NCI-H146 (cell line): ENCODE results near the gene STUB1.
A peak's percentile ranks its signal among the peaks of the same experiment; 100 is the strongest.

Source experiments
- DNase-seq: peaks from one replicate; lab custom pipeline; 2025; lab: John Stamatoyannopoulos, UW

Gene STUB1

DNA sequence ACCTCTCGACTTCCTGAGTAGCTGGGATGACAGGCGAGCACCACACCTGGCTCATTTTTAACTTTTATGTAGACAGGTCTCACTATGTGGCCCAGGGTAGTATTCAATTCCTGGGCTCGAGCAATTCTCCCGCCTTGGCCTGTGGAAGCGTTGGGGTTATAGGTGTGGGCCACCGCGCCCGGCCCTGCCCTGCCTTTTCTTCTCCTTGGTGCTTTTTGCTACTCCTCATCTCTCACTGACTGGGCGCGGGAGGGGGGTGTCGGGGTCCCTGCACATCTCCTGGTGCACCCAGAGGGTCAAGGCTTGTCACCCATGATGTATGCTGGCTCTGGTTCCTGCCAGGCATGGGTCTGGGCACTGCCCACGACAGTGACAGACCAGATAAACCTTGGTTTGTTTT lies 35.7 kb upstream of the STUB1 start:
- no peak for DNase-seq

- DNase-seq = no peak
Measured at GRCh38 chr16:645852-646678, 34.1 kb upstream of the STUB1 start.

GRCh38 chr16:646679-647172 lies 33.5 kb upstream of the STUB1 start:
- DNase-seq = no peak

- DNase-seq = no peak
Measured at GRCh38 chr16:647173-647902, 32.9 kb upstream of the STUB1 start.

- peak; percentile 51 for DNase-seq
Measured at GRCh38 chr16:648071-648780, 32.0 kb upstream of the STUB1 start.

DNA sequence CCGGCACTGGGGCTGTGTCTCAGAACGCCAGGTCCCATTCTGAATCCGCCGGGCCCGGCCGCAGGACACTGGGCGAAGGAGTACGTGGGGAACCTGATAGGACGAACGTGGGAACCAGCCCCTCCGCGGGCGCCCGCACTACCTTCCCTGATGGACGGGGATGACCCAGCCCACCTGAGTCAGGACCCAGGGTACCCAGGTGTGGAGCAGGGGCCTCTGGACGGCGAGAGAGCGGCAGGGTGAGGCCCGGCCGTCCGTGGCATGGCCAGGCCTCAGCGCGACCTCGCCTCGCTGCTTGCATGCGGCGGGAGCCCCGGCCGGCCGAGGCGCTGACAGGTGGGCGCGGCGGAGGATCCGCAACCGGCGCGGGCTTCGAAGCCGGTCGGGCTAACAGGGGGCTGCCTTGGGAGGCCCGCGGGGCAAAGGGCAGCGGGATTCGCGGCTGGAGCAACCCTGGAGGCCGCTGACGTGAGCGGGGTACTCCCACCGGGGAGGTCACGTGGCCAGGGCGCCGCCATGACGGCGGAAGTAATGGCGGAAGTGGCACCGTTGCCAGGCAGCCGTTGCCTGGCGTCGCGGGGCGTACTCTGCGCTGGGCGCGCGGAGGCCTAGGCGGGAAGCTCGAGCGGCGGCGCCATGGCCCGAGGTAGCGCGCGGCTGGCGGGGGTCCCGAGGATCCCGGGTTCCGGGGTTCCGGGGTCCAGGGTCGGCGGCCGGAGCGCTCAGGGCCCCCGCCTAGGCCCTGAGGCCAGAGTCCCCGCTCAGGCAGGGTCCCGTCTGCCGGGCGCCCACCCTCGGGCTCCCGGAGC lies 31.2 kb upstream of the STUB1 start, which contains the start of gene WDR90:
Gene WDR90, plus strand, starts transcription at position 585 of the 809 bp plus-strand sequence. Its CDS starts 52 bp downstream, at position 637.
- peak; percentile 94 for DNase-seq

DNA sequence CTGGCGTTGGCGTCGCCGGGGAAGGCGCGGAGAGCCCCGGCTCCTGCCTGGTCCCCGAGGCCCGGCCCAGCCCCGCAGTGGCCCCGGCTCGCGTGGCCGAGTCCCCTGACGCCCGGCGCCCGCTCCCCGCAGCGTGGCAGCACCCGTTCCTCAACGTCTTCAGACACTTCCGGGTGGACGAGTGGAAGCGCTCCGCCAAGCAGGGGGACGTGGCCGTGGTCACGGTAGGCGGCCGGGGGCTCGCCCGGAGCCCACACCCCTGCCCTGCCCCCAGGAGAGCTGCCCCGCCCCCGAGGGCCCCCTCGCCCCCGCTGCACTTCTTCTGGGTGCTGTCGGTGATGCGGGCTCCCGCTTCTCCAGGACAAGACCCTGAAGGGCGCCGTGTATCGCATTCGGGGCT lies 30.6 kb upstream of the STUB1 start:
- peak; percentile 37 for DNase-seq

GRCh38 chr16:651844-652243 lies 28.4 kb upstream of the STUB1 start:
- DNase-seq = no peak

DNA sequence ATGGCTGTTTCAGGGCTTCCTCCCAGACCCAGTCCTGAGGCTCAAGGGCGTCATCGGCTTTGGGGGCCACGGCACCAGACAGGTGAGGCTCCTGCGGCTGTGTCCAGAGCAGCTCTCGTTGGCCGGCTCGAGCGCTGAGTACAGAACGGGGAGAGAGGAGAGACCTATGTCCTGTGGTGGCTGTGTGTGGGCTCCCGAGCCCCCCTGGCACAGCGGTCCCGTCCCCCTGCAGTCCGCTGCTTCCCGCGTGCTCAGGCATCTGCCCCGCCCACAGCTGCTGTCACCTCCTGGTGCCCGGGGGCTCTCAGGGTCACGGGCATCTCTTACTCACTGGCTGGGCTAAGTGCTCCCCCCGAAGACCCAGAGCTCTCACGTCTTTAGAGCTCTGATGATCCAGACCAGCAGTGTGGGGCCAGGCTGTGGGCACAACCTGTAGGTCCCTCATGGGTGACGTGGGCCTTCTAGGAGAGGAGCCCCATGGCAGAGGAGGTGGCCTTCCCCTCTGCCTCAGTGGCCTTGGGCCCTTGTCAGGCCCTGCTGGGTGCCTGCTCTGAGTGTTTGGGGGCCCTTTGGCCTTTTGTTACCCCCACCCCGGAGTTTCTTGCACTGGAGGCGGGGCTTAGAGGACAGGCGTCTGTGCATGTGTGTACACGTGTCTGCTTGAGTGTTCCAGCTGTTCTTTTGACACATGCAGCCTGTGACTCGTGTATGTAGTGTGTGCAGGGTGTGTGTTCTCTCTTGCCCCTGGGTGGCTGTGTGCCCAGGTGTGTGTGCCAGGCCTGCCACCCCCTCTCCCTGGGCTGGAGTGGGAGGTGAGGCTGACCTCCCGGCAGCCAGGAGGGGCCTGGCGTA lies 27.5 kb upstream of the STUB1 start:
- DNase-seq = no peak

DNA sequence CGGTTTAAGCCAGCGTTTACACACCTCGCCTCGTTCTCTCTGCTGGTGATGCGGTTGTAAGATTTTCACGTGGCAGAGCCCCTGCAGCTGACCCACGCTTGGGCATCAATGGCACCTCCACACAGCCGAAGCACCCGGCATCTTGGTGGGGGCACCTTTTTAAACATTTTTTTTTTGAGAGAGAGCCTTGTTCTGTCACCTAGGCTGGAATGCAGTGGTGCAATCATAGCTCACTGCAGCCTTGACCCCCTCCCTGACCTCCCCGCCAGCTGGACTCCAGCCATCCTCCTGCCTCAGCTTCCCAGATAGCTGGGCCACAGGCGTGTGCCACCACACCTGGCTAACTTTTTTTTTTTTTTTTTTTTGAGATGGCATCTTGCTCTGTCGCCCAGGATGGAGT lies 26.2 kb upstream of the STUB1 start:
- no peak for DNase-seq

DNA sequence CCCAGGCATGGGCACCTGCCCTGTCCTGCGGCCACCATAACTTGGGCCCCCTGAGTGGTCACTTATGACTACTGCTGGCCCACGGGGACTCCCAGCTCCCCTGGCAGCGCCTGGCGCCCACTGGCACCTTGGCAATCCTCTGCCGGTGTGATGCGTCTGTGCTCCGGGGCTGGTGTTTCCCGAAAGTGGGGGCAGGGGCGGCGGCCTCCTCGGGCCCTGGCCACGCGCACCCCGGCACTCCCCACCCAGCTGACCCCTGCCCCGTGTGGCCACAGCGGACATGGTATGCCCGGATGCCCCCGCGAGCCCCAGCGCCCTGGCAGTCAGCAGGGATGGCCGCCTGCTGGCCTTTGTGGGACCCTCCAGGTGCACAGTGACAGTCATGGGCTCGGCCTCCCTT lies 22.7 kb upstream of the STUB1 start:
- DNase-seq = no peak

DNA sequence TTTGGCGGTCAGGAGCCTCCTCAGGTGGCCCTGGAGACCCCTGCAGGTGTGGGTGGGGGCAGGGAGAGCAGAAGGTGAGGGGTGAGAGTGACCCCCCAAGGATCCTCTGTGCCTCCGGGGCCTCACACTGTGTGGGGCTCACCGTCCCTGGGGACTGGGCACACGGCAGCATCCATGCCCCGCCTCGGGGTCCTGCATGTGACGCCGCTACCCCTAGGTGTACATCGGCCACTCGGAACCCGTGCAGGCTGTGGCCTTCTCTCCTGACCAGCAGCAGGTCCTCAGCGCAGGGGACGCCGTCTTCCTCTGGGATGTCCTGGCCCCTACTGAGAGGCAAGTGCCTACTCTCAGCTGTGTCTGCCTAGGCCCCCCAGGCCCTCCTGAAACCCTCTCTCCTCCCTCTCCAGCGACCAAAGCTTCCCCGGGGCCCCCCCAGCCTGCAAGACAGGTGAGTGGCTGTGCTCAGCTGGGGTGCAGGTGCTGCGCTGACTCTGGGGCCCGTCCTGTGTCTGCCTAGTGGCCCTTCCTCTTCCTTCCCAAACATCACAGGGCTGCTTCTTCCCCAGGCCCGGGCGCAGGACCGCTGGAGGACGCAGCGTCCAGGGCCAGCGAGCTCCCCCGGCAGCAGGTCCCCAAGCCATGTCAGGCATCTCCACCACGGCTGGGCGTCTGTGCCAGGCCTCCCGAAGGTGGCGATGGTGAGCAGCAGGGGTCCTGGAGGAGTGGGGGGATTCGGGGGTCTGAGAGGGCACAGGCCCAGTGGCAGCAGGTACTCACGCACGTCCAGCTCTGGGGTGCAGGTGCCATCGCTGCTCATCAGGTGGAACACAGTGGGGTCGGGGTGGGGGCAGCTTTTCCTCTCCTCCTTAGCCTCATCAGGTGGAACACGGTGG lies 21.3 kb upstream of the STUB1 start:
- no peak for DNase-seq

GRCh38 chr16:659618-660017 lies 20.6 kb upstream of the STUB1 start:
- DNase-seq = no peak

DNA sequence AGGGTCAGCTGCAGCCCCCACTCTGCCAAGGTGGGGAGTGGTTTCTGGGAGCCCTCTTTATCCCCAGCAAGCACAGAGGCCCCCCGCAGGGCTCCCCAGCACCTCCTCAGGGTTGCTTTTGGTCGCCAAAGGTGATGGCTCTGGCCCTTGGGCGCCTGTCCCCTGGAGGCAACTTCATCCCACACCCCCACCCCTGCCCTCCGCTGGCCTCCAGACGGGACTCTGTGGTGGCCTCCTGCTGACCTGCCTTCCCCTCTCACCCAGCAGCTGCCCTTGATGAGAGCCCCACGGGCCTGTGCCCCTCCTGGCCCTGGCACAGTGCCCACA lies 20.1 kb upstream of the STUB1 start:
- DNase-seq = no peak

DNA sequence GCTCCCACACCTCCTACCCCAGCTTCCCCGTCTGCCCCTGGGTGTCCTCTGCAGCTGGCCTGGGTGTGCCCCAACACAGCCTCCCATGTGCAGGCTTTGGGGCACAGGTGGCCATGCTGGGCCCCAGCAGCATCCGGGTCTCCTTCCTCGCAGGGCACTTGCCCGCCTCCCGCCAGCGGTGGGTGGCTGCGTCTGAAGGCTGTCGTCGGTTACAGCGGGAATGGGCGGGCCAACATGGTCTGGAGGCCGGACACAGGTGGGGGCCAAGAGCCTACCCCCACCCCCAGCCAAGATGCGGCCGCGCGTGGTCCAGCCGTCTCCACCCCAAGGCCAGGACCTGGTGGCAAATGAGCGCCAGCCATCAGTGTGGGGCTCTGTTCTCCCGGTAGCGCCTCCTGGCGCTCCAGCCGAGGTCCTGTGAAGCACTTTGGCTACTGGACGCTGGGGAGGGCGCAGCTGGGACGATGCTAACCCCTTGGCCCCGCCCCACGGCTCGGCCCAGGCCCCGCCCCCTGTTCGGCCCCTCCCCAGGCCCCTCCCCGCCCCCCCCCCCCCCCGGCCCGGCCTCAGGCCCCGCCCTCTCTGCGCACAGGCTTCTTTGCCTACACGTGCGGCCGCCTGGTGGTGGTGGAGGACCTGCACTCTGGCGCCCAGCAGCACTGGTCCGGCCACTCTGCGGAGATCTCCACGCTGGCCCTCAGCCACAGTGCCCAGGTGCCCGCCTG lies 19.6 kb upstream of the STUB1 start:
- DNase-seq = peak; percentile 31

- no peak for DNase-seq
Measured at GRCh38 chr16:661184-661821, 18.9 kb upstream of the STUB1 start.

GRCh38 chr16:662095-662494 lies 18.1 kb upstream of the STUB1 start:
- DNase-seq = no peak

GRCh38 chr16:662597-662996 lies 17.6 kb upstream of the STUB1 start:
- no peak for DNase-seq

GRCh38 chr16:666572-666971 lies 13.6 kb upstream of the STUB1 start:
- no peak for DNase-seq
